AG09309 (cell line): ENCODE measurements around the gene KCNK2.
A peak's percentile ranks its signal among the peaks of the same experiment; 100 is the strongest.

ENCODE experiments used
- DNase-seq: peaks from one replicate; pipeline ENCODE4 v3.0.0-alpha.2; 2010; ENCODE audit warnings: low read depth
- H3K4me3 ChIP-seq: 2 replicates; pipeline ENCODE4 v1.5.1; 2011; ENCODE audit warnings: mild to moderate bottlenecking, low read depth, low read length, moderate library complexity; ENCODE audit not compliant: control insufficient read depth
- TF ChIP-seq, protein P1 (sequence below): IDR thresholded peaks from 2 replicates; pipeline ENCODE4 v1.5.1; 2011; ENCODE audit warnings: mild to moderate bottlenecking, low read depth, low read length, inconsistent platforms; ENCODE audit not compliant: insufficient read depth, control insufficient read depth; ENCODE audit errors: missing control alignments

Gene KCNK2

DNA sequence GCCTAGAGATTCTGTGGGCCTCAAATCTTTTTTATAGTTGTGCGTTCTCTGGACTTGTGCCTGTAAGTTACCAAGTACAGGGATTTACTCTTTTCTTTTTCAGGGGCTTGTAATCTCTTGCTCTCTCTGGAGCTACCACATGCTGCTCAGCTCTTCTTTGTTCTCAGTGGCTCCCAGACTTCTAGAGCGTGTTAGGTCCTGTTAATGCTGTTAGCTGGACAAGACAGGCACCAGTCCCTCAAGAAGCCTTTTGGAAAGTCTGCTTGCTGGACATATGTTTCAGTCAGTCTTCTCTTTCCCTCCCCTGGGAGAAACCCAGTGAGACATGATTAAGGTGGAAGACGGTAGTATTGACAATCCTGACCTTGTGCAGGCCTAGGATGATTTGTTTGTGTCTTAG is 29.4 kb downstream of the KCNK2 start:
- DNase-seq = no peak
- TF ChIP-seq, protein P1, sequence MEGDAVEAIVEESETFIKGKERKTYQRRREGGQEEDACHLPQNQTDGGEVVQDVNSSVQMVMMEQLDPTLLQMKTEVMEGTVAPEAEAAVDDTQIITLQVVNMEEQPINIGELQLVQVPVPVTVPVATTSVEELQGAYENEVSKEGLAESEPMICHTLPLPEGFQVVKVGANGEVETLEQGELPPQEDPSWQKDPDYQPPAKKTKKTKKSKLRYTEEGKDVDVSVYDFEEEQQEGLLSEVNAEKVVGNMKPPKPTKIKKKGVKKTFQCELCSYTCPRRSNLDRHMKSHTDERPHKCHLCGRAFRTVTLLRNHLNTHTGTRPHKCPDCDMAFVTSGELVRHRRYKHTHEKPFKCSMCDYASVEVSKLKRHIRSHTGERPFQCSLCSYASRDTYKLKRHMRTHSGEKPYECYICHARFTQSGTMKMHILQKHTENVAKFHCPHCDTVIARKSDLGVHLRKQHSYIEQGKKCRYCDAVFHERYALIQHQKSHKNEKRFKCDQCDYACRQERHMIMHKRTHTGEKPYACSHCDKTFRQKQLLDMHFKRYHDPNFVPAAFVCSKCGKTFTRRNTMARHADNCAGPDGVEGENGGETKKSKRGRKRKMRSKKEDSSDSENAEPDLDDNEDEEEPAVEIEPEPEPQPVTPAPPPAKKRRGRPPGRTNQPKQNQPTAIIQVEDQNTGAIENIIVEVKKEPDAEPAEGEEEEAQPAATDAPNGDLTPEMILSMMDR = no peak
- no peak overlapping the region for H3K4me3 ChIP-seq

DNA sequence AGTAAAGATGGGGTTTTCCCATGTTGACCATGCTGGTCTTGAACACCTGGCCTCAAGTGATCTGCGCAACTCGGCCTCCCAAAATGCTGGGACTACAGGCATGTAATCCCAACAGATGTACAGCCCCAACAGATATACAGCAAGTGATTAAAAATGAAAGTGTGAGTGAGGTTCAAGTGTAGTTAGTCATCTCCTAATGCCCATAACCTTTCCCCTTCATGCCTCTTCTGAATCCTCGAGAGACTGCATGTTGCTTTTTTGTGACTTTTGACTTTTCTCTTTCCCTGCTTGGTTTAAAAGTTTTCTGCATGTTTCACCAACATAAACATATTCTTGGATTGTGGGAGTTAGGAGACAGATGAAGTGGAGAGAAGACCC is 31.2 kb downstream of the KCNK2 start:
- H3K4me3 ChIP-seq = no peak overlapping the region
- TF ChIP-seq, protein P1 = no peak
- DNase-seq = no peak

DNA sequence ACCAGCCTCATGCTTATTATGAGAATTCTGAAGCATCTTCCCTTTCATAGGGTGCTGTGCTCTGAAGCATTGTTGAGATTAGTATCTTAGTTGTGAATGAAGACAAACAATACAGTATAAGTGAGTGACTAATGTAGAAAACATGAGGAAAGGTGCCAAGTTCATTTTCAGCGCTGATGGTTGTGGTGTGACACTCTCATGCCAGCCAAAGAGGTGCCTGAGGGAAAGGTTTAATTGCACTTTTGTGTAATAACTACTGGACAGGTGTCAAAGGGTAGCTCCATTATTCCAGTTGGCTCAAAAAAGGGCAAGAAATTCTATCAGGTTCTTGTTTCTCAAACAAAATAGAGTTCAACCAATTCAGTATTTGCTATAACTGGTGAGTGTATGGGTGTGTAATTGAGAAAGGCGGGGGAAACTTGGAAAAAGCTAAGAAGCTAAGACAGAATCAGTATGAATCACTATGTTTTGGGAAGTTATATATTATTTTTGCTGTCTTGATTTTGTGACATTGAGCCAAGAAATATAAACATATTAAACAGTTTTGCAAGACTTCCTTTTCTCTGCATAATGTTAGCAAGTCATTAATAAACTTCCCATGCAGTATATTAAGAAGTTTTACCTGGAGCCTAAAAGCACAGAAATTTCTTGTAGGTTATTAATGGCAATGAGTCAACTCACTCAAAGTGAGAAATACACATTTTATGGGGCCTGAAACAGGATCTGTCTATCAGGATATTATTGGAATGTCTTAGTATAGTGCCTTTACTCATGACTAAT is 31.8 kb downstream of the KCNK2 start:
- TF ChIP-seq, protein P1 = no peak
- DNase-seq = peak; percentile 71
- no peak overlapping the region for H3K4me3 ChIP-seq

DNA sequence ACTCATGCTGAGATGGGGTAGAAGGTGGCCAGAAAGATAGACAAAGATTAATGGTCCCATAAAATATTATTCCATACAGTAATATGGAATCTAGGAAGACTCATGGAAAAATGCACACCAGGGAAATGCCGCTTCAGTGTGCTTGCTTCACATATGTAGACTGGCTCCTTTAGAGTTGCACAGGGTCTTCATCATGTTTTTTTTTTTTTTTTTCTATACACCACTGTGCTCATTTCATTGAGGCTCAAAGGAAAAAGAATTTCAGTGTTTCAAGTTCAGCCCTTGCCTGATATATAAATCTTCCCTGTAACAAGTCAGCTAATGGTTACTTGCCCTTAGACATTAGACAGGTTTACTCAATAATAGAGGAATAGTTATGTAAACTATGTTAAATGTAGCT is 33.2 kb downstream of the KCNK2 start:
- TF ChIP-seq, protein P1 = no peak
- DNase-seq = no peak
- no peak overlapping the region for H3K4me3 ChIP-seq

DNA sequence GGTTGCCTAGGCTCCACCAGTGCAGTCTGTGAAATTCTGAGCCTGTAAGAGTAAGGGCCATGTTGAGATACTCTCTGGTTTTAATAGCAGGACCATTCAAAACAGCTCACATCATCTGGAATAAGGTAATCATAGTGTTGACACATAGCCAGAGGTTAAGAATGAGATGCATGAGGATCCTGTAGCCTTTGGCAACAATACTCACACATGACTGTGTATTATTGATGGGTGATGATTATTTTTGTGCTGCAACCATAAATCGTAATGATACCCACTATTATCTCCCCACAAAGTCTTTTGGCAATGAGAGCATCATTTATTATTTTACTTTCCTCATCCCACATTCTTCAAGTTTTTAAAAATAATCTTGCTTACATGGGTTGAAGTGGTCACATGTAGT is 35.5 kb downstream of the KCNK2 start:
- TF ChIP-seq, protein P1 = no peak
- no peak for DNase-seq
- no peak overlapping the region for H3K4me3 ChIP-seq

DNA sequence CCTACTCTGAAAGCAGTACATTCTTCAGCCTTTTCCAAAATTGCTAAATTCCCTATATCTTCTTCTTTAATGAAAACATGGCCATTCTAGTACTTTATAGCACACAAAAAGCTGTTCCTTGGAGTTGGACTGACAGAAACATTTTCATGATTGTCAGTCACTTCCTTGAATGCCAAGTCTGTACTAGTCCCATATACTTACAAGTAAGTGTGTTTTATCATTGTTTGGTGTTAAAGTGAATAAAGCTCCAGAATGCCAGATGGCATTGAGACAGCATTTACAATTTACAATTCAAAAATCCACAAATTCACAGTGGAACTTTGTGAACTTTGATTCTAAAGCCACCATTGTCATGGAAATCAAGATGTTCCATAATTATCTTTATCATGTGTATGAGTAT is 36.5 kb downstream of the KCNK2 start:
- no peak for DNase-seq

More for the DNA sequence above, 36.5 kb downstream of the KCNK2 start:
- TF ChIP-seq, protein P1 = no peak
- no peak overlapping the region for H3K4me3 ChIP-seq
